DND-41 (cell line): ENCODE data around the gene PTPRG.

Source experiments
- ATAC-seq: fragments of 200-7000 bp; cut with Tn5 transposase; 3 replicates; pipeline ENCODE4 v1.9.1; 2021; ENCODE audit warnings: low read depth; ENCODE audit not compliant: insufficient read depth
- DNase-seq: peaks from one replicate; pipeline ENCODE4 v3.0.0-alpha.2; 2020
- H2AFZ ChIP-seq: 2 replicates; pipeline ENCODE4 v1.6.0; 2012; ENCODE audit warnings: low read depth, low read length
- H3K27ac ChIP-seq: 2 replicates; pipeline ENCODE4 v1.5.1; 2012; ENCODE audit warnings: low read length, inconsistent platforms
- H3K27me3 ChIP-seq: fragments of 200-600 bp; sonication (generic); 2 replicates; pipeline ENCODE4 v1.6.0; 2012; ENCODE audit warnings: low read length, mild to moderate bottlenecking, inconsistent platforms; ENCODE audit not compliant: insufficient read depth, poor library complexity
- H3K36me3 ChIP-seq: 2 replicates; pipeline ENCODE4 v1.5.1; 2012; ENCODE audit warnings: low read length, inconsistent platforms; ENCODE audit not compliant: insufficient read depth
- H3K4me1 ChIP-seq: 2 replicates; pipeline ENCODE4 v1.5.1; 2012; ENCODE audit warnings: mild to moderate bottlenecking, low read length; ENCODE audit not compliant: insufficient read depth
- H3K4me2 ChIP-seq: 2 replicates; pipeline ENCODE4 v1.6.0; 2012; ENCODE audit warnings: mild to moderate bottlenecking, moderate library complexity, low read length, inconsistent platforms; ENCODE audit not compliant: insufficient read depth
- H3K4me3 ChIP-seq, 2 experiments: fragments of 200-600 bp in 1 of 2; shearing (Covaris generic) in 1 of 2; 2 replicates each; pipeline ENCODE4 v1.5.1; 2012 to 2016; ENCODE audit warnings: inconsistent platforms in 2 of 2, low read length in 2 of 2, mild to moderate bottlenecking in 2 of 2, low read depth in 1 of 2, moderate library complexity in 1 of 2
- H3K79me2 ChIP-seq: 2 replicates; pipeline ENCODE4 v1.6.0; 2012; ENCODE audit warnings: low read length, inconsistent platforms; ENCODE audit not compliant: insufficient read depth
- H3K9ac ChIP-seq: 2 replicates; pipeline ENCODE4 v1.6.0; 2012; ENCODE audit warnings: low read depth, mild to moderate bottlenecking, inconsistent platforms, low read length, moderate library complexity
- H3K9me3 ChIP-seq: 2 replicates; pipeline ENCODE4 v1.5.1; 2012; ENCODE audit warnings: low read length, moderate library complexity, mild to moderate bottlenecking, inconsistent platforms; ENCODE audit not compliant: insufficient read depth, severe bottlenecking
- H4K20me1 ChIP-seq: 2 replicates; pipeline ENCODE4 v1.6.0; 2012; ENCODE audit warnings: low read length; ENCODE audit not compliant: insufficient read depth
- EZH2 ChIP-seq: IDR thresholded peaks from 3 replicates; pipeline ENCODE4 v1.6.1; 2012; ENCODE audit warnings: borderline replicate concordance, low read depth, mild to moderate bottlenecking, moderate library complexity, low read length, inconsistent platforms; ENCODE audit not compliant: severe bottlenecking
- TF ChIP-seq, protein P1 (sequence below): IDR thresholded peaks from 2 replicates; pipeline ENCODE4 v1.5.1; 2012; ENCODE audit warnings: borderline replicate concordance, low read length, moderate library complexity, mild to moderate bottlenecking; ENCODE audit not compliant: poor library complexity, severe bottlenecking; ENCODE audit errors: extremely low read depth

Gene PTPRG

DNA sequence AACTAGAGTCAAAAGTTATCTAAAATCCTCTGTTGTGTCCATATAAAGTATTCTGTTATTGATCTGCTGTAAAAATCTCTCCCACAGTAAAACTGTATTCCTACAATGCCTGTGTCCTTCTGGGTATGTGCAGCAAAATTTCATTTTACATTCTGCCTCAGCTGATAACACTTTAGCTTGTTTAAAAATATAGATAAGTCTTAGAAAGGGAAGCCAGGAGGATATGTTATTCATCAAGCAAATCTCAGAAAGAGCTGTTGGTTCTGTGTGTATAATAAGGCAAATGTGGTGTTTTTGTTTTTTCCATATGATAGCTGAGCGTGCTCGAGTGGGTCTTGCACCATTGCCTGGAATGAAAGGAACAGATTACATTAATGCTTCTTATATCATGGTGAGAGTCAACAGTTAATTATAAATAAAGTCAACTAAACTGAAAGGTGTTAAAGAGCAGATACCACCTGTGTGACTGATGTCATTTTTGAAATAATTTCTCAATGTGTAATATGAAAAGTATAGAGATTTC lies 715.3 kb downstream of the PTPRG start:
- no peak for DNase-seq
- no peak overlapping the region for H3K4me3 ChIP-seq
- ATAC-seq, result no peak
- H3K9ac ChIP-seq, result no peak overlapping the region
- H3K36me3 ChIP-seq, result no peaks in the 10 kb centered on the region
- no peak overlapping the region for H3K4me2 ChIP-seq
- H4K20me1 ChIP-seq, result no peaks in the 10 kb centered on the region
- H3K27ac ChIP-seq, result no peak overlapping the region
- H3K27me3 ChIP-seq, result no peaks in the 10 kb centered on the region
- no peaks in the 10 kb centered on the region for H3K79me2 ChIP-seq
- H3K4me1 ChIP-seq, result no peaks in the 10 kb centered on the region
- no peaks in the 10 kb centered on the region for H3K9me3 ChIP-seq
- TF ChIP-seq, protein P1, sequence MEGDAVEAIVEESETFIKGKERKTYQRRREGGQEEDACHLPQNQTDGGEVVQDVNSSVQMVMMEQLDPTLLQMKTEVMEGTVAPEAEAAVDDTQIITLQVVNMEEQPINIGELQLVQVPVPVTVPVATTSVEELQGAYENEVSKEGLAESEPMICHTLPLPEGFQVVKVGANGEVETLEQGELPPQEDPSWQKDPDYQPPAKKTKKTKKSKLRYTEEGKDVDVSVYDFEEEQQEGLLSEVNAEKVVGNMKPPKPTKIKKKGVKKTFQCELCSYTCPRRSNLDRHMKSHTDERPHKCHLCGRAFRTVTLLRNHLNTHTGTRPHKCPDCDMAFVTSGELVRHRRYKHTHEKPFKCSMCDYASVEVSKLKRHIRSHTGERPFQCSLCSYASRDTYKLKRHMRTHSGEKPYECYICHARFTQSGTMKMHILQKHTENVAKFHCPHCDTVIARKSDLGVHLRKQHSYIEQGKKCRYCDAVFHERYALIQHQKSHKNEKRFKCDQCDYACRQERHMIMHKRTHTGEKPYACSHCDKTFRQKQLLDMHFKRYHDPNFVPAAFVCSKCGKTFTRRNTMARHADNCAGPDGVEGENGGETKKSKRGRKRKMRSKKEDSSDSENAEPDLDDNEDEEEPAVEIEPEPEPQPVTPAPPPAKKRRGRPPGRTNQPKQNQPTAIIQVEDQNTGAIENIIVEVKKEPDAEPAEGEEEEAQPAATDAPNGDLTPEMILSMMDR, result no peak
- TF ChIP-seq EZH2, result no peak
- H2AFZ ChIP-seq, result no peak overlapping the region

DNA sequence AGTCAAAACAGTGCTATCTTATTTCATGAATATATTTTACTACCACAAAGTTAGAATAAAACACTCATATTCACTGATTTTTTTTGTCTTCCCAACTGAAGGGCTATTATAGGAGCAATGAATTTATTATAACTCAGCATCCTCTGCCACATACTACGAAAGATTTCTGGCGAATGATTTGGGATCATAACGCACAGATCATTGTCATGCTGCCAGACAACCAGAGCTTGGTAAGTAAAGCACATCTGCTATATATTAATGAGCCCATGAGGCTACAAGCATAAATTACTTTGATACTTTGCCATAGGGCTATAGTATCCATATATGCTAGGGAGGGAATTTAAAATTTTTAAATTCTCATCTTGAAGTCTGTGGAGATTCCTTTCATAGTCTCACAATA lies 716.1 kb downstream of the PTPRG start:
- no peaks in the 10 kb centered on the region for H4K20me1 ChIP-seq
- H2AFZ ChIP-seq, result no peak overlapping the region
- TF ChIP-seq EZH2, result no peak
- TF ChIP-seq, protein P1, result no peak
- H3K27ac ChIP-seq, result no peak overlapping the region
- H3K4me3 ChIP-seq, result no peak overlapping the region
- H3K4me1 ChIP-seq, result no peaks in the 10 kb centered on the region
- H3K79me2 ChIP-seq, result no peaks in the 10 kb centered on the region
- H3K9me3 ChIP-seq, result no peaks in the 10 kb centered on the region
- ATAC-seq, result no peak
- no peak overlapping the region for H3K9ac ChIP-seq
- no peaks in the 10 kb centered on the region for H3K27me3 ChIP-seq
- no peak for DNase-seq
- no peak overlapping the region for H3K4me2 ChIP-seq
- no peaks in the 10 kb centered on the region for H3K36me3 ChIP-seq

DNA sequence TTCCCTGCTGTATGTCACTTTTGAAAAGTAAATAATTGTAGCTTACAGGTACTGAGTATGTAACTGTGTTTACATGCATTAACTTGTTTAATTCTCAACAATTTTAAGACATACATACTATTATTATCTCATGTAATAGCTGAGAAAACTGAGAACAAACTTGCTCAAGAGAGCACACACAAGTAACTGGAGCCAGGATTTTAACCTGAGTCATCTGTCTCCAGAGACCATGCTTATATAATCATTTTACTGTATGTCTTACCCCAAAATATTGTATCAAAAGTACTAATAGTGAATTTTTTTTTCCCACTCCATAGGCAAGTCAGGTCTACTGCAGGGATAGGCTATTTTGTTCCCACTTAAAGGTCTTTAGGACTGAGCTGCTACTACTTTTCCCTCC lies 716.6 kb downstream of the PTPRG start:
- DNase-seq (no peak), ATAC-seq (no peak)
- Histone ChIP-seq H3K9me3 (no peaks in the 10 kb centered on the region), H3K4me1 (no peaks in the 10 kb centered on the region), H3K9ac (no peak overlapping the region), H2AFZ (no peak overlapping the region), H3K27me3 (no peaks in the 10 kb centered on the region), H3K79me2 (no peaks in the 10 kb centered on the region), H3K27ac (no peak overlapping the region), H3K36me3 (no peaks in the 10 kb centered on the region), H3K4me3 (no peak overlapping the region), H4K20me1 (no peaks in the 10 kb centered on the region), H3K4me2 (no peak overlapping the region)
- TF ChIP-seq EZH2, result no peak
- TF ChIP-seq, protein P1, result no peak

DNA sequence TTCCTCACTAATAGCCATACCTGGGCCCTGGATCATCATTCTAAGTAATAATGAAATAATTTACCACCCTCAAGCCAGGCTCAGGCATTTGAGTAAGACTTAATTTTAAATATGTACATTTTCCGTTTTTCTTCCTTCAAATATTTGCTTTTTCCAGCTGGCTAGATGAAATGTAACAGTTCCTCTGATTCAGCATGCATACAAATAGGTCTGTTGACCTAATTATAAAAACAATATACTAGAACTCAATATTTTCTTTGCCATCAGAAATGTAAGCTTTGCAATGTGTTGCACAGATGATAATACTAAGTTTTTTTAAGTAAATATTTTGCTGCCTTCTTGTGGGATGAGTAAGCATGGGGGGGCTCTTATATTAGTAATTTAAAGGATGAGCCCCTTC lies 720.4 kb downstream of the PTPRG start:
- no peak overlapping the region for H3K9ac ChIP-seq
- H3K36me3 ChIP-seq, result no peaks in the 10 kb centered on the region
- H3K9me3 ChIP-seq, result no peaks in the 10 kb centered on the region
- no peaks in the 10 kb centered on the region for H3K4me1 ChIP-seq
- H3K4me3 ChIP-seq, result no peak overlapping the region
- DNase-seq, result no peak
- no peaks in the 10 kb centered on the region for H3K79me2 ChIP-seq
- no peak overlapping the region for H3K27ac ChIP-seq
- no peaks in the 10 kb centered on the region for H3K27me3 ChIP-seq
- TF ChIP-seq, protein P1, result no peak
- no peak for TF ChIP-seq EZH2
- H3K4me2 ChIP-seq, result no peak overlapping the region
- no peak overlapping the region for H2AFZ ChIP-seq
- ATAC-seq, result no peak
- H4K20me1 ChIP-seq, result no peaks in the 10 kb centered on the region
